NT2/D1 (cell line): ENCODE measurements around the gene TFCP2L1.

Experiments used
- SUZ12 ChIP-seq: IDR thresholded peaks from 2 replicates; pipeline ENCODE4 v1.6.1; 2011; ENCODE audit not compliant: insufficient read length, insufficient read depth; ENCODE audit errors: extremely low read depth
- YY1 ChIP-seq: IDR thresholded peaks from 2 replicates; pipeline ENCODE4 v1.6.1; 2011; ENCODE audit not compliant: insufficient read length, insufficient read depth
- ZNF274 ChIP-seq: IDR thresholded peaks from 2 replicates; pipeline ENCODE4 v1.6.1; 2011; ENCODE audit warnings: mild to moderate bottlenecking, low read depth, low read length

DNA sequence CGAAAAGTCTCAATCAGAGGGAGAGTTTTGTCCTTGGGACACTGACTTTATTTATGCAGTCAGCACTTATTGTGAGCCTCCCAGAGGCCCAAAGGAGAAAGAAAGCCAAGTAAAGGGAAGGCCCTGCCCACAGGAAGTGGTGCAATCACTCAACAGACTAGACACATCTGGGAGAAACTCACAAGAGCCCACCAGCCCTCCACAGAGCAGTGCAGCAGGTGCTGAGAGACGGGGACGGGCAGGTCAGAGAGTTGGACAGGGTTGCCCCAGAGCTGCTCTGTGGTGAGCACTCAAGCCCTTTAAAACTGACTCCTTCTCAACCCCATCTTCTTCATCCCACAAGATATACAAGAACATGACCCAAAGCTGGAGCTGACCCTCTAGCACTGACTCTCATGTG is 96.0 kb downstream of the TFCP2L1 start:
- TF ChIP-seq ZNF274 (no peak), SUZ12 (no peak), YY1 (no peak)
